PC-3 (cell line): ENCODE data around the gene MAP7D1.

Experiments
- CTCF ChIP-seq: fragments of 300-600 bp; sonication (generic); conservative IDR thresholded peaks from 2 replicates; pipeline ENCODE4 v1.5.1; 2017; ENCODE audit warnings: antibody characterized with exemption, low read depth, mild to moderate bottlenecking, low read length
- EZH2 ChIP-seq: fragments of 300-600 bp; sonication (generic); IDR thresholded peaks from one replicate; pipeline ENCODE4 v1.6.1; 2017; ENCODE audit warnings: antibody characterized with exemption, mild to moderate bottlenecking, low read length; ENCODE audit not compliant: unreplicated experiment
- EZH2phosphoT487 ChIP-seq: fragments of 300-600 bp; sonication (generic); IDR thresholded peaks from 2 replicates; pipeline ENCODE4 v1.6.1; 2018; ENCODE audit warnings: mild to moderate bottlenecking, antibody characterized with exemption, low read length, borderline replicate concordance

GRCh38 chr1:36166938-36167905 is 11.3 kb downstream of the MAP7D1 start:
- TF ChIP-seq CTCF (no peak), EZH2phosphoT487 (no peak), EZH2 (no peak)
